Parathyroid adenoma (tissue), 2 donors: ENCODE results near the gene JPH2.
"Not testable (repeated sequence)": the region's sequence is repeated elsewhere in the genome, so short reads cannot be mapped to it uniquely, and the experiment has no call there.

ENCODE experiments used
- H2AFZ ChIP-seq: fragments of 300-600 bp; sonication (generic); one replicate; pipeline ENCODE4 v1.7.0; 2017; ENCODE audit warnings: antibody characterized with exemption, mild to moderate bottlenecking
- H3K27ac ChIP-seq: fragments of 300-600 bp; sonication (generic); one replicate; pipeline ENCODE4 v1.7.0; 2017
- H3K27me3 ChIP-seq: fragments of 300-600 bp; sonication (generic); one replicate; pipeline ENCODE4 v1.7.0; 2017; ENCODE audit warnings: low read length; ENCODE audit not compliant: control insufficient read depth, insufficient read depth
- H3K36me3 ChIP-seq: fragments of 300-600 bp; sonication (generic); one replicate; pipeline ENCODE4 v1.7.0; 2017; ENCODE audit warnings: low read length; ENCODE audit not compliant: control insufficient read depth, insufficient read depth
- H3K4me1 ChIP-seq: fragments of 300-600 bp; sonication (generic); one replicate; pipeline ENCODE4 v1.7.0; 2017; ENCODE audit warnings: control low read depth
- H3K4me2 ChIP-seq: fragments of 300-600 bp; sonication (generic); one replicate; pipeline ENCODE4 v1.7.0; 2017; ENCODE audit warnings: low read length
- H3K4me3 ChIP-seq: fragments of 300-600 bp; sonication (generic); one replicate; pipeline ENCODE4 v1.7.0; 2017; ENCODE audit warnings: low read depth, low read length
- H3K79me2 ChIP-seq: fragments of 300-600 bp; sonication (generic); one replicate; pipeline ENCODE4 v1.7.0; 2017; ENCODE audit warnings: control low read depth
- H3K9ac ChIP-seq: fragments of 300-600 bp; sonication (generic); one replicate; pipeline ENCODE4 v1.7.0; 2017; ENCODE audit warnings: mild to moderate bottlenecking
- H3K9me3 ChIP-seq: fragments of 300-600 bp; sonication (generic); one replicate; pipeline ENCODE4 v1.7.0; 2017; ENCODE audit warnings: low read length; ENCODE audit not compliant: control insufficient read depth
- CTCF ChIP-seq: fragments of 300-600 bp; sonication (generic); IDR thresholded peaks from one replicate; pipeline ENCODE4 v1.7.0; 2017; ENCODE audit warnings: antibody characterized with exemption, mild to moderate bottlenecking
- donor health status: primary hyperparathyroidism.

JPH2 gene

DNA sequence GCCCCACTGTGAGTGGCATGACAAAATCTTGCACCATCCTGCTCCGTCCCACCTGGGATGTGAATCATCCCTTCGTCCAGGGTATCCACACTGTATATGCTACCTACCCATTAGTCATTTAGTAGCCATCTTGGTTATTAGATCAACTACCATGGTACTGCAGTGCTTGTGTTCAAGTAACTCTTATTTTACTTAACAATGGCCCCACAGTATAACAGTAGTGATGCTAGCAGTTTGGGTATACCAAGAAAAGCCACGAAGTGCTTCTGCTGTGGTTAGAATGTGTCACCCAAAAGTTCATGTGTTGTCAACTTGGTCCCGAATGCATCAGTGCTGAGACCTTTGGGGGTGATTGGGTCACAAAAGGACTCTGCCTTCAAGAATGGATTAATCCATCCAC, 11.9 kb upstream of the JPH2 start:
- H3K36me3 ChIP-seq, result no peaks in the 10 kb centered on the region
- no peak overlapping the region for H2AFZ ChIP-seq
- no peak overlapping the region for H3K9ac ChIP-seq
- no peak overlapping the region for H3K27ac ChIP-seq
- H3K9me3 ChIP-seq, result no peaks in the 10 kb centered on the region
- no peak overlapping the region for H3K4me2 ChIP-seq
- peaks cover 9% of the 10 kb centered on the region for H3K79me2 ChIP-seq
- no peaks in the 10 kb centered on the region for H3K27me3 ChIP-seq
- TF ChIP-seq CTCF, result no peak
- H3K4me3 ChIP-seq, result no peak overlapping the region
- H3K4me1 ChIP-seq, result no peaks in the 10 kb centered on the region

DNA sequence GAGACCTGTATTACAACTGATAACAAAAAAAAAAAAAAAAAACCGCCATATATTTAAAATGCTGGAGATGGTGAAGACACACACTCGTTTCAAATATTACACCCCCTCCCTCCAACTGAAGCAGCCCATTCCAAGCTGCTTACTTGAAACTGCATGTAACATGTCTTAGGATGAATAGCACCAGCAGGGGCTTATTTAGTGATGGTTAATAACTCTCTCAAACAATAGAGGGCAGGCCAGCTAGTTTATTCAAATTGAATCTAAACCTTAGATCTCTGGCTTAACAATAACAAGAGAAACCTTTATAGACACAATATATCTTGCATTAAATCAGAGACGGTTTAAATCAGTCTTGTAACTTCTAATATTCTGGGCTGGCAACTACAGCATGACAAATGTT, 9.3 kb upstream of the JPH2 start:
- no peak overlapping the region for H3K4me3 ChIP-seq
- H3K36me3 ChIP-seq, result no peaks in the 10 kb centered on the region
- H3K79me2 ChIP-seq, result no peaks in the 10 kb centered on the region
- no peaks in the 10 kb centered on the region for H3K9me3 ChIP-seq
- H3K27ac ChIP-seq, result no peak overlapping the region
- no peak overlapping the region for H3K4me2 ChIP-seq
- no peak for TF ChIP-seq CTCF
- H3K27me3 ChIP-seq, result no peaks in the 10 kb centered on the region
- no peak overlapping the region for H2AFZ ChIP-seq
- no peak overlapping the region for H3K9ac ChIP-seq
- no peaks in the 10 kb centered on the region for H3K4me1 ChIP-seq

GRCh38 chr20:44195605-44196004, 8.6 kb upstream of the JPH2 start:
- Histone ChIP-seq H3K36me3 (no peaks in the 10 kb centered on the region), H3K4me3 (no peak overlapping the region), H3K9me3 (no peaks in the 10 kb centered on the region), H3K79me2 (no peaks in the 10 kb centered on the region), H2AFZ (no peak overlapping the region), H3K4me2 (no peak overlapping the region), H3K9ac (no peak overlapping the region), H3K27me3 (no peaks in the 10 kb centered on the region), H3K4me1 (no peaks in the 10 kb centered on the region), H3K27ac (no peak overlapping the region)
- no peak for TF ChIP-seq CTCF

GRCh38 chr20:44193801-44194200, 6.8 kb upstream of the JPH2 start:
- Histone ChIP-seq H3K9ac (no peak overlapping the region), H3K4me3 (no peak overlapping the region), H2AFZ (no peak overlapping the region), H3K79me2 (no peaks in the 10 kb centered on the region), H3K27ac (no peak overlapping the region), H3K4me2 (no peak overlapping the region), H3K9me3 (no peaks in the 10 kb centered on the region), H3K27me3 (no peaks in the 10 kb centered on the region), H3K4me1 (no peaks in the 10 kb centered on the region), H3K36me3 (no peaks in the 10 kb centered on the region)
- no peak for TF ChIP-seq CTCF

DNA sequence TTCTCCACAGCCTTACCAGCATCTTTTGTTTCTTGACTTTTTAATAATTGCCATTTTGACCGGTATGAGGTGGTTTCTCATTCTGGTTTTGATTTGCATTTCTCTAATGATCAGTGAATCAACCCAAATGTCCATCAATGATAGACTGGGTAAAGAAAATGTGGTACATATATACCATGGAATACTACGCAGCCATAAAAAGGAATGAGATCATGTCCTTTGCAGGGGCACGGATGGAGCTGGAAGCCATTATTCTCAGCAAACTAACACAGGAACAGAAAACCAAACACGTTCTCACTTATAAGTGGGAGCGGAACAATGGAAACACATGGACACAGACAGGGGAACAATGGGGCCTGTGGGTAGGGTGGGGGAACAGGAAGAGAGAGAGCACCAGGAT, 4.7 kb upstream of the JPH2 start:
- not testable (repeated sequence) for H3K27ac ChIP-seq

More for the DNA sequence above, 4.7 kb upstream of the JPH2 start:
- not testable (repeated sequence) for H3K4me2 ChIP-seq, H3K9ac ChIP-seq, H3K79me2 ChIP-seq, H3K9me3 ChIP-seq, H3K27me3 ChIP-seq, H3K36me3 ChIP-seq, H2AFZ ChIP-seq, H3K4me3 ChIP-seq, H3K4me1 ChIP-seq
